ENCODE results near the gene ZNF800.

GRCh38 chr7:127393368-127394058 lies 1.0 kb upstream of the ZNF800 start:
- TF ChIP-seq CTCF (IDR thresholded peaks at IDR 0.05), result no peak
- TF ChIP-seq POLR2A (IDR thresholded peaks at IDR 0.05), result no peak
- no peak for TF ChIP-seq POLR2AphosphoS5 (IDR thresholded peaks at IDR 0.05)
